HG03025 (cell line): ENCODE measurements around the gene NCK2.

Source experiments
- ATAC-seq: cut with Tn5 transposase; IDR thresholded peaks from one replicate; pipeline ENCODE4 v1.9.1; 2021; ENCODE audit warnings: mild to moderate bottlenecking, moderate library complexity; ENCODE audit not compliant: unreplicated experiment, low FRiP score

NCK2 gene

DNA sequence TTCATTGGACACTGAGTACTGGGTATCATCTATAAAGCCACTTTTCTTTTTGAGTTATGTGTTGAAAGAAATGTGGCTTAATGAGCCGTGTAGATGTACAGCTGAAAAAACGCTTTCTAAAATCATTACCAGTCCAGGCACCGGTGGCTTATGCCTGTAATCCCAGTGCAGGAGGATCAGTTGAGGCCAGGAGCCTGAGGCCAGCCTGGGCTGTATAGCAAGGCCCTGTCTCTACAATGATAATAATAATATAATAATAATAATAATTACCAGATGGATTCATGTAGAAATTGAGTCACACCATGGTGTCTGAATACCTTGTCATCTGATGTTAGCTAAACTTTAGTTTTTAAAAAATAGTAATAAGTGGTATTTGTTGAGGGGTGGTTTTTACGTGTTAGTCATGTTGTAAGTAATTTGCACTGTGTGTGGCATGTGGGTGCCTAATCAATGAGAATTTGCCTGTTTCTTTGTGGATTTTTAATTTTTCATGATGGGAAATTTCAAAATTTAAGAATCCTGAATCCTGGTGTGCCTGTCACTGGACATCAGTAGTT, 30.1 kb downstream of the NCK2 start:
- no peak for ATAC-seq

DNA sequence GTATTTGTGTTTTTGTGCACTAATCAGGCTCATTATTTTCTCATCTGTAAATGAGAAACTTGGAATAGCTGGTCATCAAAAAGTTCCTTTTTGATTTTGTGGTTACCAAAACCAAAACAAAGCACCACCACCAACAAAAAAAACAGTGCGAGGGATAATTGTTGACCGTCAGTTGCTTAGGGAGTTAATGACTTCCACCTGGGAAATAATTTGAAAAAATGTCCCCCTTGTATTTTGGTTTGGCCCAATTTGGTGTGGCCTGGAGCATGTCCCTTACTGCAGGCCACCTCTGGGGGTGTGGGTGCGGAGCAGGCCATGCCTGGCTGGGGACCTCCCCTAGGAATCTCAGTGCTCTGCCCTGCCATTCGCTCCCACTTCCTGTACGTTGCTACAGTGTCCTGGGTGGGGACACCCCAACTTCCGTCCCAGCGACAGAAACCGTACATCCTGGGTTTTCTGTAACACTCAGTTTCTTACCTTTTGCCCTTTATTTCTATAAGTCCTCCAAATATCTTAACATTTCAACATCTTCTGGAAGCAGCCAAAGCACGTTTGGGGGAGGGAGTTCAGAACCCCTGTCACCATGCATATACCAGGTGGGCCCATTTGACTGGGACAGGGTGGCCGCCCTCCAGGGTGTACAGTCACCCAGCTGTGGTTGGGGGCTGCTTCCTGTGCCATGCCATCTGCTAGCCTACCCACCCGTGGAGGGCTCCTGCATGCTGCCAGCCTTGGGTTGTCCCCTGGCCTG, 31.3 kb downstream of the NCK2 start:
- peak; percentile 53 for ATAC-seq

DNA sequence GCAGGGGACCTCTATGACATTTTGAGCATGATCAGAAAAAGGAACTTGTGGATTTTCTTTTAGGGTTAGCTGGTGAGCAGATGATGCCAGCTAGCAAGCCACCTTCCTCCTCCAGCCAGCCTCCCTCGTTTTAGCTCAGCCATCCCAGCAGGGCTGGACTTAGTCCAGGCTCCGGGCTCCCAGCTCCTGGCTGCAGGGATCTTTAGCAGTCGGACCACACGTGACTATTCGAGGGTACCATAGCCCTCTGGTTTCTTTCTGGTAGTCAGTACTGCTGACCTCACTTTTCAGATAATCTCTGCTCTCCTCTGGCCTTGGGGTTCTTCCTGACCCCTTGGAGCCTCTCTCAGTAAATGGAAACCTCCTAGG, 31.8 kb downstream of the NCK2 start:
- ATAC-seq = no peak

DNA sequence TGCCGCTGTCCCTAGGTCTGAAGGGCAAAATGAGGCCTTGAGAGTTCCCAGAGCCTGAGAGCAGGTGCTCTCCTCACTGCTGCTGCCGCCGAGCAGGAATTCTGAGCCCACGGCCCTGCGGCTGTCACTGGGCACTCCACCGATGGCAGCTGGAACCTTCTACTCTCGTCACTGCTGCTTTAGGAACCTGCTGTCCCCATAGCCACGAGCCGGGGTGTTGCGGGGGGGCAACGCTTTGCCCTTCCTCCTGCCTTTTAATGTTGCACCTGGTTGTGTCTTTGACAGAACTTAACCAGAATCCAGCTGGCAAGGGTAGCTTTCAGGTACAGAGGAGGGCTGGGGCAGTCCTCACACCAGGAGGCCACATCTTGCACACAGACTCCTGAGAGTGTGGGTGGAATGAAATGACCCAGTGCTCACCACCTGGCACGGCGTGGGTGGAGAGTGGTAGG, 32.3 kb downstream of the NCK2 start:
- ATAC-seq = no peak

DNA sequence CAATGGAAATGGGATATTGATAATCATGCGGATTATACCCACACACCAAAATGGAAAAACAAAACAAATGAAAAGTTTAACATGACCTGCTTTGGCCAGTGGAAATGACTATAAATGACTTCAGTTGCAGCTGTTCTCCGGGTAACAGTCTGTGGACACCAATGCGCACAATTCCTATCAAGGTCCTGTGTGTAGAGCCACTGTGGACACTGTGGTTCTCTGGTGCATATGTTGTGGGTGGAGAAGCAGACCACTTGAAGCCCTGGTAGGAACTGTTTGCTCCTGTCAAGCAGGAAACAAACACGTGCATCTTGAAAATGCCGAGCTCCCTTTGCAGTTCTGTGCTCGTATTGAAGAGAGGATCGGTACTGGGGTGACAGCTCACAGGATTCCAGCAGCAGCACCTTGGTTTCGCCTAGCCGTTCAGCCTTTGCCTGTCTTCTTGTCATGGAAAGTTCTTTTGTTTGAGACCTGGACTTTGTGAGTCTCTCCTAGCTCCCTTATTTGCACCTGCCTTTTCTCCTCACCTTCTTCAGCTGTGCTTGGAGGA, 32.9 kb downstream of the NCK2 start:
- no peak for ATAC-seq

DNA sequence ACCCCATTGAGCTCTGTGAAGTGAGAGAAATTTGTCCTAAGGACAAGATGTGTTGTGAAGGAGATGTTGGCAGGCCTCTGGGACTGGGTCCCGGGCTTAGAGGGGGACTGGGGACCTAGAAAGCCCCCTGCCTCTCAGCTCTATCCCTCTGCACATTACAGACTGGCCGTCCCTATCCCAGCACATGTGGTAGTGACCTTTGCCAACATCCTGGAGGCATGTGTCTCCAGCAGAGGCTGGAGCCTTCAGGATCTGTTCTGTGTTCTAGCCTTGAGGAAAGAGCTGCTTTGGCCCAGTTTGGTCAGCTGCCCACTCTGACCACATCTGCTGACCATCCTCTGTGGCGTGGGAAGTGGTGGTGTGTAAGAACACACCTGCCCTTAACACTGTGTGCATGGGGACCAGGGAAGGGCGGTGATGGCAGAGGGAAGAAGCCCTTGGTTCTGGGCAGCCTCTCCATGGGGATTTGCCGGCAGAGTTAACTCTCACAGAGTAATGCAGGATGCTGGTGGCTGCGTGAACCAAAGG, 33.4 kb downstream of the NCK2 start:
- ATAC-seq = no peak

DNA sequence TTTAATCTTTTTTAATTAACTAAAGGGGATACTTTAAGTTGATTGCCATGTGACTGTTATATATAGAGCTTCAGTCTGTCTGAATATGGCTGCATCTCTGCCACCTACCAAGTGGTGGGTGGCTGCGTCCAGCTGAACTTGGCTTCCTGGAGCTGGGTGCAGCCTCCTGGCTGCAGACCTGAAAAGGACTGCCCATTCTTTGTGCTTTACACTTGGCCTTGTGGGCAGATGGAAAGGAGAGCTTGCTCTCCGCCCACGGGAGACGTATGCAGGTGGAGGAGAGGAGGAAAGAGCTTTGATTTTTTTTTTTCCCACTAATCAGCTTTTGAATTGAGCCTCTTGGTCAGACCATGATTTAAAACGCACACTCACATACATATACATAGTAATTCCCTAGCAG, 34.7 kb downstream of the NCK2 start:
- ATAC-seq = no peak

DNA sequence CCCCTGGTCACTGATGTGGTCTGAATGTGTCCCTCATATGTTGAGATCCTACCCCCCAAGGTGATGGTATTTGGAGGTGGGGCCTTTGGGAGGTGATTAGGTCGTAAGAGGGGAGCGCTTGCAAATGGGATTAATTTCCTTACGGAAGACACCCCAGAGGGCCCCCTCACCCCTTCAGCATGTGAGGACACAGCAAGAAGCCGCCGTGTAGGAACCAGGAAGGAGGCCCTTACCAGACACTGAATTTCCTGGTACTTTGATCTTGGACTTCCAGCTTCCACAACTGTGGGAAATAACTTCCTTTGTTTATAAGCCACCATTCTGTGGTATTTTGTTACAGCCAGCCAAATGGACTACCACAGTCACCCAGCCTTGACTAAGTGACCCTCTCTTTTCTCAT, 35.9 kb downstream of the NCK2 start:
- no peak for ATAC-seq

DNA sequence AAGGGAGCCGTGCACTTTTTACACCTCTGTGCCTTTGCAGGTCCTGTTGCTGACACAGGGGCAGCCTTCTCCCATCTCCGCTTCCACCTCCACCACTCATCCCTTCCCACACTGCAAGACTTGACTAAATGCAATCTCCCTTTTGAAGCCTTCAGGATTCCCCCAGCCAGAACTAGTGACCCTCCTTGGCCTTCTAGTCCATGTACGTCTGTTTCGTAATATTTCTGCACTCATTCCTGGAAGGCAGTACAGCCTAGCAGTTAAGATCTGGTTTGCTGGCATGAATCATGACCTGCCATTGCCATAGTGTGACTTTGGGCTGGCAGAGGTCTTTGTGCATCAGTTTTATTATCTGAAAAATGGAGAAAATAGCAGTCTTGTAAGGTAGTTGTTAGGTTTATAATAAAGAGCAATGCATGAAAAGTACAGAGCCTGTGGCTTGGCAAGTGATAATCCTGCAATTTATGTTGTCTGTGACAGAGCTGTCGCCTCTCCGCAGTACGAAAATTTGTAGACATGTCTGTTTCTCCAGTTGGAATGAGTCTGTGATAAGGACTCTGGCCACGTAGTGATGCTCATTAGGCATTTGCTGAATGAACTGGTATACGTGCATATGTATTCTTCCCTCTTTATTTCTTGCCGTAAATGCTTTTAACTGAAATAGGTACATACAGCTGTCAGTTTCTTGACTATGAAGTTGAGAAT, 36.7 kb downstream of the NCK2 start:
- ATAC-seq = no peak

DNA sequence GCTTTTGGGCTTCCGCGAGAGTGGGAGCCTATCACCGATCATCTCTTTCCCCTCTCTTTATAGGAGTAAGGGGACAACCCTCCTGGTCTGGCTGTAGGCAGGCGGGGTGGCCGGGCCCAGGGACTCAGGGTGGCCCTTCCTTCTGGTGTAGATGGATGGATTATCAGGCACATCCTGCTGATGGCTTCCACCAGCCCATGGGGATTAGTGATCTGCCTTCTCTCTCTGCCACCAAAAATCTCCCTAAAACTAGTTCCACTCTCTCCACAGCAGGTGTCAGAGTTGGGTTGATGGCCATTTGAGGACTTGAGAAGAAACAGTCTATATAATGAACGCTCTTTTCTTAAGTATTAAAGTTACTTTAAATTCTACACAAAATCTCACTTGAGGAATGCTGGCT, 37.4 kb downstream of the NCK2 start:
- ATAC-seq = no peak

DNA sequence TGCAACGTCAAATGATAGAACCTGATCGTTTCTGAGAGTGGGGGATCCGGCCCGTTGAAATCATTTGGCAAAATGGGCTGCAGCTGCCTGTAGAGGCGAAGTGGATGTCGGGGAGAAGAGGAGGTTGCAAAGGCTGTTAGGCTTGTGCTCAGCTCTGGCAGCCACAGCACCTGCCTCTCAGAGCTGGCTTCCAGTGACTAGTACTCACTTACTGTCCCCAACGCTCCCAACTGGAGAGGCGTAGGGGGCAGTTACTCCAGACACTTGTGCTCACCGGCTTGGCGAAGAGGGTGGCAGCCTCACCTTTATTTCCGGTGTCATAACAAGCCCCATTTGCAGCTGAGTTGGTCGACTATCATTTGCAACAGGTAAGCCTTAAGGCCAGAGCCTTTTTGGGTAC, 37.9 kb downstream of the NCK2 start:
- no peak for ATAC-seq

DNA sequence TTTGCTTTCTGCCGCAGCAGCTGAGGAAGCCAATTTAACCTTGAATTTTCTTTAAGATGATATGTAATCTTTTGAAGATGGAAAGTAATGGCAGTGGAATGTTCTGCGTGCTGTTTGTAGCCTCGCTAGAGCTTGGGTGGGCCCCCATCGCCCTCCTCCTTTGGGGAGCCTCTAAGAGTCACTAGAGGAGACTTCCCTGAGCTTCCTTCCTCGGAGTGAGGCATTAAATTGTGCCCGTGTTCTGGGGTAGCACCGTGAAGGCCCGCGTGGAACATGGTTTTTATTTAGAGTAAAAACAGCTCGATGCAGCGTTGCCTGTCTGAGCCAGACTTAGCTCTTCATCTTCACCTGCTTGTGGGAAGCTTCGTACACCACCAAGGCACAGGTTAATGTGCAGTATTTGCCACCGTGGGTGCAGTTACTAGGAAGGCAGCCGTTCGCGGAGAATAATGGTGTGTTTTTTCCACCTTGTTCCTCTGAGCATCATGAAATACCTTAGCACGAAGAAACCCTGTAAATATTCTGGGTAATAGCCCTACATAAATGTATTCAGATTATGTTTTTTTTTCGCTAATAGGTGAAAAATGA, 38.5 kb downstream of the NCK2 start:
- ATAC-seq = no peak

DNA sequence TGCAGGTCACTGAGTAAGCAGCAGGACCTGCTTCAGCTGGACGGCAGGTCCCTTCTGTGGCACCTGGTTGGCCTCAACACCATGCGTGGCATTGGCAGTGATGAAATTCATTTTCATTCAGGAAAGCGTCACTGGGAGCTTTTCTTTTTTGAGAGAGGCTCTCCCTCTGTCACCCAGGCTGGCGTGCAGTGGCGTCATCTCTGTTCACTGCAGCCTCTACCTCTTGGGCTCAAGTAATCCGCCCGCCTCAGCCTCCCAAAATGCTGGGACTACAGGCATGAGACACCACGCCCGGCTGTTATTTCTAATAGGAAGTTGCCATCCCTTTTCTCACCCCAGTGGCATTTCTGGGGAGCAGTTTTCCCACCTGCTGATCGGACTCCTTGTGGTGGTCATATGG, 39.3 kb downstream of the NCK2 start:
- no peak for ATAC-seq

DNA sequence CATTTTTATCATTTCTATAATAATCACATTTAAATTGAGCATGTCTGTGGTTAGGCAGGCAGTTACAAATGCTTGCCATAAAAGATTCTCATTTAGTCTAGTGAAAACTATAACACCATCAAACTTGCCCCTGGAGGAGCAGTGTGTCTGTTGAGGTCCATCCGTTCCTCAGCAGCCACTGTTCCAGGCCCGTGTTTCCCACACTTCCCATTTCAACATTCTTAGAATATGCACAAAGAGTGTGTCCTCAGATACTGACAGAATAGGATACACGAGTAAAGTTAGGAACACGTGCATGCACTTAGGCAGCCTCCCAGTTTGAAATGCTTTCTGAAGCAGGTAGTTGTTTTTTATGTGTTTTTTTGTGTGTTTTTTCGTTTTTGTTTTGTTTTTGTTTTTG, 39.9 kb downstream of the NCK2 start:
- ATAC-seq = no peak

DNA sequence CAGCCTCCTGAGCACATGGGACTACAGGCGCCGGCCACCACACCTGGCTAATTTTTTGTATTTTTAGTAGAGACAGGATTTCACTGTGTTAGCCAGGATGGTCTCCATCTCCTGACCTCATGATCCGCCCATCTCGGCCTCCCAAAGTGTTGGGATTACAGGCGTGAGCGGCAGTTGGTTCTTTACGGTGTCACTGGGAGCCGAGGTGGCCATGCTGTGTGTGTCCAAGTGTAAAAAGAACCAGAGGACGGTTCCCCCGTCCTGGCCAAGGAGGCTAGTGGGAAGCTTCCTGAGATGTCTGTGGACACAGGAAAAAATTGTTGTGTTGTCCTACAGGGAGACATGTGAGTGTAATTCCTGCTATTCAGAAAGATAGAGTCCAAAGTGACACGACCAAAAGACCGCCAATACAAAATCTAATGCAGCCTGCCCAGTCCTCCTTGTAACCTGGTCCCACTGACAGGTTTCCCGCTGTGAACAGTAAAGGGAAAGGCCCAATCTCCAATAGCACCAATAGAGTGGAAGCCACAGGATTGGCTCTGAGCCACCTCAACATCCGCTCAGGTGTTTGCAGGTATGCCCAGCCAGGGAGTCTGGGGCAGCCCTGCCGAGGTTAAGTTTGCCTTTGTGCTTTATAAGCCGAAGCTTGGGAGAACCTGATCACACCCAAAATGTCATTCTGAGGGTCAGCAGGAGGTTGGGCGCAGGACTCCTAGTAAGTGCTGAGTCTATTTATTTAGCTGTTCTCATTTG, 40.6 kb downstream of the NCK2 start:
- ATAC-seq = no peak

DNA sequence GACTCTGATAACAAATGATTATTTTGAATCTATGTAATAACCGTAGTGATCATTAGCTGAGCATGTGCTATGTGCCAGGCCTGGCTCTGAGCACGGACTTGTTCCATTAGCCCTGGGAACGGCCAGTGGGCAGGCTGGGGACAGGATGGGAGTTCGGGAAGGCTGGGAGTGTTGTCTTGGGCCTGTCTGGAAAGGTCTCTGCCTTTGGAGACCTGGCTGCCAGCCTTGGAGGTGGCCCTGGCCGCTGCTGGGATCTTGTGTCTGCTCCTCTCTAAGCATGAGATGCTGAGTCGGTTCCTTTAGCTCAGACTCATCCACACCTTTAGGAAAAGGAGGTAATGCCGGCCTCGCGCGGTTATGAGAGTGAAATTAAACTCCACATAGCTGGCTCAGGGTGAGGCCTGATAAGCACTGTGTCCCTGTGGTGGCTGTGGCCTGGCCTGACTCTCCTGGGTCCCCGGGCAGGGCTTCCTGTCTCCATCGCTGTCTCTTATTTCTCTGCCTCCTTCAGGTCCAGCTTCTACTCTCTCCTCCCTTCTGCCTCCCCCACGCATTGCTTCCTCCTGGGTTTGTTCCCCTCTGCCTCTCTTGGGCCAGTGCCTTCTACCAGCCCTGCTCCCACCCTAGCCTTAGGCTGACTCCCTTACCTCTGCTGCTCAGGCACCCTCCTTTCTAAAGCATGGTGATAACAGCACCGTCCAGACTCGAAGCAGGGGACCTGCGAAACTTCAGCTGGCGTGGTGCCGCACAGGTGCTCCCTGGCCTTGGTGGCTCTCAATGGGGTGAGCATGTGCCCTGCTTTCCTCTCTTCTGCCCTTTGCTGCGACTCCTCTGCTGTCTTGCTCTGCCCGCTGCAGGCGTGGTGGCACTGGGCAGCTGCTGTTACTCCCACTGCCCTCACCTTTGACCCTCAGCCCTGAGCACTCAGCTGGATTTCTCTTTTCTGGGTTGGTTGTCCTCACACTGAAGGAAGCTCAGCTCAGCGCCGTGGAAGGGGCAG, 41.8 kb downstream of the NCK2 start:
- ATAC-seq = no peak

DNA sequence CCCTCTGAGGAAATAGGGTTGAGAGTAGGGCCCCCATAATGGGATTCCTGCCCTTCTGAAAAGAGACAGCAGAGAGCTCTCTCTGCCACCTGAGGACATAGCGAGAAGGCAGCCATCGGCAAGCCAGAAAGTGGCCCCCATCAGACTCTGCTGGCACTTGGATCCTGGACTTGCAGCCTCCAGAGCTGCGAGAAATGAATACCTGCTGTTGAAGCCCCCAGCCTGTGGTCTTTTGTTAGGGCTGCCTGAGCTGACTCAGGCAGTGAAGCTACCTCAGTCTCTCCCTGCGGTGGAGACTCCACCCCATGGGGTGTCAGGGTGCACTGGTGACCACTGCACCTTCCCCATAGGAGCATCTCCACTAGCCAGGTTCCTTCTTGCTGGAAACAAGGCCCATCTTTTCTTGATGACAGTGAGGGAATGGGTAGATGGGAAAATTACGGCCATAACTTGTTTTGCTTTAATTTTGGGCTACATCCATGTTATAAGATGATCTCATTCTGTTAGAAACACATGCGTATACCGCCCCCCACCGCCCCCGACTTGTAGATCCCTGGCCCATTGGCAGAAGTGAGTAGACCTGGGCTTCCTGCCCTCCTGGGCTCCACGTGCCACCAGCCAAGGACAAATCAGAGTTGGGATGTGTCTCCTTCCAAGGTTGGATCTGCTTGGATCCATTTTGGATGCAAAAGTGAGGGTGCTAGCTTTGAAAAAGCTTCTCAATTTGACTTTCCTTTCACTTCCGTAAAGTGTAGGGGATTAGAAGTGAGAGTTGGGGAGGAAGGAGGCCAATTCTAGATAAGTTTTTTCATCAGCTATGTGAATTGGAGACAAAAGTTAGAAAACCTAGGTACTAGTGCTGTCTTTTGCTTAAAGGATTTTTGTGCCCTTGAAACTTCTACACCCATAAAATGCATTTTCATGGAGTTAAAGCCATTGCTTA, 42.9 kb downstream of the NCK2 start:
- no peak for ATAC-seq

DNA sequence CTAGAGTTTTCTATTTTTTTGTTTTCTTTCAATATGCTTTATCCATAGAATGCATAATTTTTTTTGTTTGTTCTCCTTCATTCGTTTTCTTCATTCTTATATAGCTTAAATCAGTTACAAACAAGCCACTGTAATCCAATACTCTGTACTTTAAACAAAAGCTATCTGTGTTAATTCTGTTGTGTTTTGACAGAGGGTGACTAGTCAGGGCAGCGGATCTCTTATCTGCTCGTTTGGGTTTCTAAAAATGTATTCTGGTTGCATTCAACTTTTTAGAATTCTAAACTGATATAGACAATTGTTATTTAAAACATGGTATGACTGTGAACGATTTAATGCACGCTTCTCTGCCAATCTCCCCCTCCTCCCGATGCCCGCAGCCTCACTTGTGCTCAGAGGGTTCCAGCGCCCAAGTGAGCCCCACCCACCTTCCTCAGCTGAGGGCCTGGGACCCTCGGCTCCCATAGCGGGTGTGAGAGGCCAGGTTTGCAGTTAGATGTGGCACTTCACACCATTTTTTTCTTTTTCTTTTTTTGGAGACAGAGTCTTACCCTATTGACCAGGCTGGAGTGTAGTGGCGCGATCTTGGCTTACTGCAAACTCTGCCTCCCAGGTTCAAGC, 44.1 kb downstream of the NCK2 start:
- ATAC-seq = no peak
